GM23338 (cell line): ENCODE measurements around the gene SPAG16. TPM values are rescaled to one million over a fixed set of nuclear protein-coding genes. Genes with fewer than 3 reads are reported as not detected.
"Not testable (repeated sequence)": the region's sequence is repeated elsewhere in the genome, so short reads cannot be mapped to it uniquely, and the experiment has no call there.

ENCODE experiments used
- ATAC-seq: fragments of 200-7000 bp; cut with Tn5 transposase; 3 replicates; pipeline ENCODE4 v1.9.1; 2020
- DNase-seq: peaks from one replicate; pipeline ENCODE4 v3.0.0-alpha.2; 2015; ENCODE audit warnings: low spot score
- H2AFZ ChIP-seq: fragments of 200-600 bp; sonication (generic); 2 replicates; pipeline ENCODE4 v1.8.0; 2016; ENCODE audit warnings: antibody characterized with exemption, mild to moderate bottlenecking, moderate library complexity
- H3F3A ChIP-seq: fragments of 200-600 bp; sonication (generic); replicated peaks from 2 replicates; pipeline ENCODE4 v1.8.0; 2017; ENCODE audit warnings: antibody characterized with exemption, mixed run types, low read depth
- H3K27ac ChIP-seq: fragments of 200-600 bp; sonication (generic); 2 replicates; pipeline ENCODE4 v1.6.1; 2016; ENCODE audit warnings: low read depth
- H3K27me3 ChIP-seq: fragments of 200-600 bp; sonication (generic); 2 replicates; pipeline ENCODE4 v1.8.0; 2016; ENCODE audit warnings: mild to moderate bottlenecking, mixed run types, moderate library complexity; ENCODE audit not compliant: insufficient read depth
- H3K36me3 ChIP-seq: fragments of 200-600 bp; sonication (generic); 2 replicates; pipeline ENCODE4 v1.8.0; 2016; ENCODE audit warnings: mild to moderate bottlenecking; ENCODE audit not compliant: insufficient read depth
- H3K4me1 ChIP-seq: fragments of 200-600 bp; sonication (generic); 2 replicates; pipeline ENCODE4 v1.8.0; 2016; ENCODE audit warnings: mild to moderate bottlenecking, moderate library complexity; ENCODE audit not compliant: insufficient read depth
- H3K4me2 ChIP-seq: fragments of 200-600 bp; sonication (generic); 2 replicates; pipeline ENCODE4 v1.7.1; 2017; ENCODE audit warnings: mixed run types
- H3K4me3 ChIP-seq: fragments of 200-600 bp; sonication (generic); 2 replicates; pipeline ENCODE4 v1.6.1; 2016; ENCODE audit warnings: mixed run types
- H3K79me2 ChIP-seq: fragments of 200-600 bp; sonication (generic); replicated peaks from 2 replicates; pipeline ENCODE4 v1.8.0; 2017; ENCODE audit warnings: mild to moderate bottlenecking; ENCODE audit not compliant: insufficient read depth
- H3K9me2 ChIP-seq: fragments of 200-600 bp; sonication (generic); 2 replicates; pipeline ENCODE4 v1.8.0; 2017; ENCODE audit not compliant: insufficient read depth
- H4K20me1 ChIP-seq: fragments of 200-600 bp; sonication (generic); replicated peaks from 2 replicates; pipeline ENCODE4 v1.8.0; 2017; ENCODE audit warnings: mild to moderate bottlenecking; ENCODE audit not compliant: insufficient read depth
- H3K27ac Mint-ChIP-seq: 2 replicates; pipeline ENCODE4 v1.8.0; 2020; ENCODE audit warnings: inconsistent platforms, mild to moderate bottlenecking, moderate library complexity, mixed read lengths
- H3K27me3 Mint-ChIP-seq: 3 replicates; pipeline ENCODE4 v1.8.0; 2022; ENCODE audit warnings: low read depth, mild to moderate bottlenecking, moderate library complexity, mixed read lengths, inconsistent platforms; ENCODE audit not compliant: insufficient read depth, poor library complexity
- H3K36me3 Mint-ChIP-seq: 3 replicates; pipeline ENCODE4 v1.8.0; 2021; ENCODE audit warnings: low read depth, mild to moderate bottlenecking, inconsistent platforms, moderate library complexity, mixed read lengths
- H3K4me1 Mint-ChIP-seq: 3 replicates; pipeline ENCODE4 v1.8.0; 2020; ENCODE audit warnings: mild to moderate bottlenecking, inconsistent platforms, mixed read lengths
- H3K4me3 Mint-ChIP-seq: 3 replicates; pipeline ENCODE4 v1.8.0; 2021; ENCODE audit warnings: moderate library complexity, mild to moderate bottlenecking, inconsistent platforms, mixed read lengths
- H3K9me3 Mint-ChIP-seq: 3 replicates; pipeline ENCODE4 v1.8.0; 2020; ENCODE audit warnings: moderate library complexity, mild to moderate bottlenecking, inconsistent platforms, mixed read lengths
- CREB1 ChIP-seq: fragments of 250-450 bp; sonication (Bioruptor Pico); IDR thresholded peaks from 2 replicates; pipeline ENCODE4 v1.5.0; 2020; ENCODE audit warnings: low read depth, mild to moderate bottlenecking, moderate library complexity
- ETS1 ChIP-seq: IDR thresholded peaks from 2 replicates; pipeline ENCODE4 v1.6.1; 2016; ENCODE audit warnings: antibody characterized with exemption
- EZH2 ChIP-seq: fragments of 200-600 bp; sonication (generic); IDR thresholded peaks from one replicate; pipeline ENCODE4 v1.8.0; 2017; ENCODE audit warnings: antibody characterized with exemption, mild to moderate bottlenecking, low read depth; ENCODE audit not compliant: unreplicated experiment
- EZH2phosphoT487 ChIP-seq: fragments of 200-600 bp; sonication (generic); IDR thresholded peaks from one replicate; pipeline ENCODE4 v1.8.1; 2018; ENCODE audit warnings: antibody characterized with exemption; ENCODE audit not compliant: unreplicated experiment
- JUNB ChIP-seq: IDR thresholded peaks from one replicate; pipeline ENCODE4 v1.6.1; 2016; ENCODE audit warnings: antibody characterized with exemption; ENCODE audit not compliant: unreplicated experiment
- NANOG ChIP-seq: IDR thresholded peaks from 2 replicates; pipeline ENCODE4 v1.6.1; 2016; ENCODE audit warnings: antibody characterized with exemption, borderline replicate concordance
- POLR2AphosphoS5 ChIP-seq: IDR thresholded peaks from 2 replicates; pipeline ENCODE4 v1.6.1; 2016; ENCODE audit warnings: antibody characterized with exemption, low read depth
- STAT1 ChIP-seq: IDR thresholded peaks from one replicate; pipeline ENCODE4 v1.6.1; 2016; ENCODE audit warnings: antibody characterized with exemption; ENCODE audit not compliant: unreplicated experiment
- ZNF114 ChIP-seq: fragments of 250-450 bp; sonication (Bioruptor Pico); IDR thresholded peaks from 2 replicates; pipeline ENCODE4 v1.5.0; 2020; ENCODE audit warnings: mild to moderate bottlenecking, moderate library complexity
- ZNF331 ChIP-seq: fragments of 250-450 bp; sonication (Bioruptor Pico); IDR thresholded peaks from 2 replicates; pipeline ENCODE4 v1.5.0; 2020; ENCODE audit warnings: low read depth, mild to moderate bottlenecking, moderate library complexity
- polyA plus RNA-seq: library from polyadenylated mRNA; unstranded; fragments of >200 nt; fragmentation: Nextera tagmentation; extraction: Ambion mirVana; gene quantifications from 2 replicates; pipeline ENCODE4 v1.2.1, GENCODE V29; 2016
- total RNA-seq: library from RNA; depleted of rRNA; stranded (reverse); fragments of >200 nt; shearing (Covaris generic); gene quantifications from 2 replicates; pipeline ENCODE4 v1.2.3, GENCODE V29; 2014

Gene SPAG16
- total and polyA plus RNA-seq, 2 experiments from 2014 or later: 19.7 to 47.8 TPM

DNA sequence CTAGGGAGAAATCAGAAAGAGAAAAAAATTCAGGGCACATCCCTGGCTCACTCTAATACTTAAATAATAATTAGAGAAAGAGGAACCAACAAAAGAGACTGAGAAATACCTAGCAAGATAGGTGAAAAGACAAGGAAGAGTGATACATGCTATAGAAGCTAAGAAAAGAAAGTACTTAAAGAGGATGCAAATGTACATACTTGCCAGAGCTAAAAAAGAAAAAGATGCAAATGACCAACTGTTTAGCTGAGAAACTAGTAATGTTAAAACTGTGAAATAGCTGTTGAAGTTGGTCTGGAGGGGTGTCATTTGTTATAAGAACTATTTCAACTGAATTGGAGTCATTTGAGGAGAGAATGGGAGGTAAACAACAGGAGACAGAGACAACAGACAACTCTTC lies 412.2 kb downstream of the SPAG16 start:
- Mint-ChIP-seq H3K27ac (no peak overlapping the region), H3K27me3 (no peaks in the 10 kb centered on the region), H3K36me3 (peaks cover 5% of the 10 kb centered on the region; the same call in 2 of the 3 replicates), H3K4me1 (no peaks in the 10 kb centered on the region), H3K4me3 (no peak overlapping the region), H3K9me3 (peaks cover 9% of the 10 kb centered on the region)
- H3K27me3 ChIP-seq: no peaks in the 10 kb centered on the region
- DNase-seq (no peak), ATAC-seq (no peak)
- no peaks in the 10 kb centered on the region for H4K20me1 ChIP-seq
- H3K9me2 ChIP-seq: peaks cover 15% of the 10 kb centered on the region
- H3K4me2 ChIP-seq: no peak overlapping the region
- TF ChIP-seq ZNF331 (CRISPR knock-in tag): no peak
- no peak for TF ChIP-seq EZH2
- TF ChIP-seq EZH2phosphoT487: no peak
- H3K27ac ChIP-seq: no peak overlapping the region
- no peaks in the 10 kb centered on the region for H3F3A ChIP-seq
- H3K79me2 ChIP-seq: no peaks in the 10 kb centered on the region
- peak overlapping the region; percentile 8; the same call in 1 of the 2 replicates for H2AFZ ChIP-seq
- H3K4me1 ChIP-seq: no peaks in the 10 kb centered on the region
- 0 out of 2 replicates have a peak, but pooled peaks cover 3% of the 10 kb centered on the region for H3K36me3 ChIP-seq
- no peak overlapping the region for H3K4me3 ChIP-seq

DNA sequence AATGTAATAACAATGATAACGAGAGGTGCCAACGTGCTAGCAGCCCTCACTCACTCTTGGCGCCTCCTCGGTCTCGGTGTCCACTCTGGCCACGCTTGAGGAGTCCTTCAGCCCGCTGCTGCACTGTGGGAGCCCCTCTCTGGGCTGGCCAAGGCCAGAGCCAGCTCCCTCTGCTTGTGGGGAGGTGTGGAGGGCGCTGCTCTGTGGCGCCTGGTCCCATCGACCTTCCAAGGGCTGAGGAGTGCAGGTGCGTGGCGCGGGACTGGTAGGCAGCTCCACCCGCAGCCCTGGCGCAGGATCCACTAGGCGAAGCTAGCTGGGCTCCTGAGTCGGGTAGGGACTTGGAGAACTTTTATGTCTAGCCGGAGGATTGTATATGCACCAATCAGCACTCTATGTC lies 417.1 kb downstream of the SPAG16 start:
- not testable (repeated sequence) for H3K36me3 ChIP-seq, H3F3A ChIP-seq, H3K4me2 ChIP-seq, DNase-seq, H3K4me1 Mint-ChIP-seq, H3K27ac ChIP-seq, H3K27me3 ChIP-seq, H2AFZ ChIP-seq, H3K27ac Mint-ChIP-seq, H3K9me2 ChIP-seq, H3K4me1 ChIP-seq, H4K20me1 ChIP-seq, H3K4me3 ChIP-seq, H3K79me2 ChIP-seq, H3K4me3 Mint-ChIP-seq, H3K27me3 Mint-ChIP-seq, ATAC-seq
- H3K9me3 Mint-ChIP-seq: peaks cover 27% of the 10 kb centered on the region
- peaks cover 21% of the 10 kb centered on the region for H3K36me3 Mint-ChIP-seq

- Histone ChIP-seq H3K27me3 (no peaks in the 10 kb centered on the region), H3K79me2 (no peaks in the 10 kb centered on the region), H3F3A (no peaks in the 10 kb centered on the region), H4K20me1 (no peaks in the 10 kb centered on the region), H3K4me1 (no peaks in the 10 kb centered on the region), H3K27ac (no peak overlapping the region), H3K9me2 (peaks cover 8% of the 10 kb centered on the region), H3K4me2 (no peak overlapping the region), H2AFZ (no peak overlapping the region), H3K4me3 (no peak overlapping the region), H3K36me3 (0 out of 2 replicates have a peak, but pooled peaks cover 3% of the 10 kb centered on the region)
- peaks cover 27% of the 10 kb centered on the region for H3K9me3 Mint-ChIP-seq
- peaks cover 21% of the 10 kb centered on the region for H3K36me3 Mint-ChIP-seq
- peaks cover 1% of the 10 kb centered on the region for H3K27me3 Mint-ChIP-seq
- H3K4me3 Mint-ChIP-seq: no peak overlapping the region
- no peak overlapping the region for H3K27ac Mint-ChIP-seq
- no peaks in the 10 kb centered on the region for H3K4me1 Mint-ChIP-seq
- DNase-seq: no peak
- no peak for ATAC-seq
- no peak for TF ChIP-seq NANOG
- TF ChIP-seq ZNF114: no peak
- no peak for TF ChIP-seq ZNF331 (CRISPR knock-in tag)
- no peak for TF ChIP-seq JUNB
- no peak for TF ChIP-seq POLR2AphosphoS5
- TF ChIP-seq CREB1: no peak
- no peak for TF ChIP-seq STAT1
- no peak for TF ChIP-seq EZH2
- no peak for TF ChIP-seq EZH2phosphoT487
- no peak for TF ChIP-seq ETS1
Observed at GRCh38 chr2:213703406-213704098, 419.3 kb downstream of the SPAG16 start.
